ENCODE data around the gene PLOD2. TPM values are rescaled to one million over a fixed set of nuclear protein-coding genes. Genes with fewer than 3 reads are reported as not detected.

PLOD2 gene
- total RNA-seq, 1 experiment from 2014 or later: 36.6 TPM

DNA sequence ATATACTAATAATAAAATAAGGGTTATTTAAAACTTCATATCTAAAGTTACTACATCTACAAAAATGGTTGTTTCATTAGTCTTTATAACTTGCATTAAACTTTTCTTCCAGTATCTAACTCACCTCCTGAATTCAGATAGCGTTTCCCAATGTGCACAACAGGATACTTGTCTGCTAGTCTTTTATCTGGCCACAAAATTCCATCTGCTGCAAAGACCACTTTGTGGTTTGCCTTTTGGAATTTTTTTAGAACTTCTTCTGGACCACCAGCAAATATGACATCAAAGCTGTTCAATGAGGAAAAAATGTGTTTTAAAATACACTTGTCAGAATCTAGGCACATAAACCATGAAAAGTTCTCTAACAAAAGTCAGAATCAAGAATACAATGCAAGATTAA is 50.8 kb downstream of the PLOD2 start:
- ChIA-PET POLR2A (no interaction called here), CTCF (no interaction called here)
- ATAC-seq (no peak), DNase-seq (ENCODE audit: low spot score) (no peak)
- H3K9me3 Mint-ChIP-seq: peaks cover 22% of the 10 kb centered on the region
- peaks cover 49% of the 10 kb centered on the region for H3K36me3 Mint-ChIP-seq
- H3K4me1 Mint-ChIP-seq: peaks cover 10% of the 10 kb centered on the region
- peak overlapping the region; percentile 54 for H3K27ac Mint-ChIP-seq
- TF ChIP-seq ZNF263 (CRISPR knock-in tag; IDR thresholded peaks at IDR 0.05; ENCODE audit: low read depth) (no peak), ZBTB21 (CRISPR knock-in tag; IDR thresholded peaks at IDR 0.05; ENCODE audit: borderline replicate concordance) (no peak), TEAD4 (CRISPR knock-in tag; IDR thresholded peaks at IDR 0.05) (no peak), ZNF396 (CRISPR knock-in tag; IDR thresholded peaks at IDR 0.05; ENCODE audit: borderline replicate concordance) (no peak), ESRRA (CRISPR knock-in tag; IDR thresholded peaks at IDR 0.05; ENCODE audit: borderline replicate concordance) (no peak), SMAD4 (CRISPR knock-in tag; IDR thresholded peaks at IDR 0.05) (no peak), FOXJ3 (CRISPR knock-in tag; IDR thresholded peaks at IDR 0.05; ENCODE audit: borderline replicate concordance) (no peak), CBFB (CRISPR knock-in tag; IDR thresholded peaks at IDR 0.05; ENCODE audit: low read depth) (no peak), SP1 (CRISPR knock-in tag; conservative IDR thresholded peaks at IDR 0.05) (no peak), ZNF232 (CRISPR knock-in tag; IDR thresholded peaks at IDR 0.05) (no peak)
- TF ChIP-seq, protein P1, sequence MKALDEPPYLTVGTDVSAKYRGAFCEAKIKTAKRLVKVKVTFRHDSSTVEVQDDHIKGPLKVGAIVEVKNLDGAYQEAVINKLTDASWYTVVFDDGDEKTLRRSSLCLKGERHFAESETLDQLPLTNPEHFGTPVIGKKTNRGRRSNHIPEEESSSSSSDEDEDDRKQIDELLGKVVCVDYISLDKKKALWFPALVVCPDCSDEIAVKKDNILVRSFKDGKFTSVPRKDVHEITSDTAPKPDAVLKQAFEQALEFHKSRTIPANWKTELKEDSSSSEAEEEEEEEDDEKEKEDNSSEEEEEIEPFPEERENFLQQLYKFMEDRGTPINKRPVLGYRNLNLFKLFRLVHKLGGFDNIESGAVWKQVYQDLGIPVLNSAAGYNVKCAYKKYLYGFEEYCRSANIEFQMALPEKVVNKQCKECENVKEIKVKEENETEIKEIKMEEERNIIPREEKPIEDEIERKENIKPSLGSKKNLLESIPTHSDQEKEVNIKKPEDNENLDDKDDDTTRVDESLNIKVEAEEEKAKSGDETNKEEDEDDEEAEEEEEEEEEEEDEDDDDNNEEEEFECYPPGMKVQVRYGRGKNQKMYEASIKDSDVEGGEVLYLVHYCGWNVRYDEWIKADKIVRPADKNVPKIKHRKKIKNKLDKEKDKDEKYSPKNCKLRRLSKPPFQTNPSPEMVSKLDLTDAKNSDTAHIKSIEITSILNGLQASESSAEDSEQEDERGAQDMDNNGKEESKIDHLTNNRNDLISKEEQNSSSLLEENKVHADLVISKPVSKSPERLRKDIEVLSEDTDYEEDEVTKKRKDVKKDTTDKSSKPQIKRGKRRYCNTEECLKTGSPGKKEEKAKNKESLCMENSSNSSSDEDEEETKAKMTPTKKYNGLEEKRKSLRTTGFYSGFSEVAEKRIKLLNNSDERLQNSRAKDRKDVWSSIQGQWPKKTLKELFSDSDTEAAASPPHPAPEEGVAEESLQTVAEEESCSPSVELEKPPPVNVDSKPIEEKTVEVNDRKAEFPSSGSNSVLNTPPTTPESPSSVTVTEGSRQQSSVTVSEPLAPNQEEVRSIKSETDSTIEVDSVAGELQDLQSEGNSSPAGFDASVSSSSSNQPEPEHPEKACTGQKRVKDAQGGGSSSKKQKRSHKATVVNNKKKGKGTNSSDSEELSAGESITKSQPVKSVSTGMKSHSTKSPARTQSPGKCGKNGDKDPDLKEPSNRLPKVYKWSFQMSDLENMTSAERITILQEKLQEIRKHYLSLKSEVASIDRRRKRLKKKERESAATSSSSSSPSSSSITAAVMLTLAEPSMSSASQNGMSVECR (CRISPR knock-in tag; IDR thresholded peaks at IDR 0.05; ENCODE audit: borderline replicate concordance): no peak
- TF ChIP-seq, protein P2, sequence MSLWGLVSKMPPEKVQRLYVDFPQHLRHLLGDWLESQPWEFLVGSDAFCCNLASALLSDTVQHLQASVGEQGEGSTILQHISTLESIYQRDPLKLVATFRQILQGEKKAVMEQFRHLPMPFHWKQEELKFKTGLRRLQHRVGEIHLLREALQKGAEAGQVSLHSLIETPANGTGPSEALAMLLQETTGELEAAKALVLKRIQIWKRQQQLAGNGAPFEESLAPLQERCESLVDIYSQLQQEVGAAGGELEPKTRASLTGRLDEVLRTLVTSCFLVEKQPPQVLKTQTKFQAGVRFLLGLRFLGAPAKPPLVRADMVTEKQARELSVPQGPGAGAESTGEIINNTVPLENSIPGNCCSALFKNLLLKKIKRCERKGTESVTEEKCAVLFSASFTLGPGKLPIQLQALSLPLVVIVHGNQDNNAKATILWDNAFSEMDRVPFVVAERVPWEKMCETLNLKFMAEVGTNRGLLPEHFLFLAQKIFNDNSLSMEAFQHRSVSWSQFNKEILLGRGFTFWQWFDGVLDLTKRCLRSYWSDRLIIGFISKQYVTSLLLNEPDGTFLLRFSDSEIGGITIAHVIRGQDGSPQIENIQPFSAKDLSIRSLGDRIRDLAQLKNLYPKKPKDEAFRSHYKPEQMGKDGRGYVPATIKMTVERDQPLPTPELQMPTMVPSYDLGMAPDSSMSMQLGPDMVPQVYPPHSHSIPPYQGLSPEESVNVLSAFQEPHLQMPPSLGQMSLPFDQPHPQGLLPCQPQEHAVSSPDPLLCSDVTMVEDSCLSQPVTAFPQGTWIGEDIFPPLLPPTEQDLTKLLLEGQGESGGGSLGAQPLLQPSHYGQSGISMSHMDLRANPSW (CRISPR knock-in tag; conservative IDR thresholded peaks at IDR 0.05; ENCODE audit: low read depth): no peak
- TF ChIP-seq, protein P3, sequence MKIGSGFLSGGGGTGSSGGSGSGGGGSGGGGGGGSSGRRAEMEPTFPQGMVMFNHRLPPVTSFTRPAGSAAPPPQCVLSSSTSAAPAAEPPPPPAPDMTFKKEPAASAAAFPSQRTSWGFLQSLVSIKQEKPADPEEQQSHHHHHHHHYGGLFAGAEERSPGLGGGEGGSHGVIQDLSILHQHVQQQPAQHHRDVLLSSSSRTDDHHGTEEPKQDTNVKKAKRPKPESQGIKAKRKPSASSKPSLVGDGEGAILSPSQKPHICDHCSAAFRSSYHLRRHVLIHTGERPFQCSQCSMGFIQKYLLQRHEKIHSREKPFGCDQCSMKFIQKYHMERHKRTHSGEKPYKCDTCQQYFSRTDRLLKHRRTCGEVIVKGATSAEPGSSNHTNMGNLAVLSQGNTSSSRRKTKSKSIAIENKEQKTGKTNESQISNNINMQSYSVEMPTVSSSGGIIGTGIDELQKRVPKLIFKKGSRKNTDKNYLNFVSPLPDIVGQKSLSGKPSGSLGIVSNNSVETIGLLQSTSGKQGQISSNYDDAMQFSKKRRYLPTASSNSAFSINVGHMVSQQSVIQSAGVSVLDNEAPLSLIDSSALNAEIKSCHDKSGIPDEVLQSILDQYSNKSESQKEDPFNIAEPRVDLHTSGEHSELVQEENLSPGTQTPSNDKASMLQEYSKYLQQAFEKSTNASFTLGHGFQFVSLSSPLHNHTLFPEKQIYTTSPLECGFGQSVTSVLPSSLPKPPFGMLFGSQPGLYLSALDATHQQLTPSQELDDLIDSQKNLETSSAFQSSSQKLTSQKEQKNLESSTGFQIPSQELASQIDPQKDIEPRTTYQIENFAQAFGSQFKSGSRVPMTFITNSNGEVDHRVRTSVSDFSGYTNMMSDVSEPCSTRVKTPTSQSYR (CRISPR knock-in tag; IDR thresholded peaks at IDR 0.05): no peak
- H3K4me3 Mint-ChIP-seq: no peak overlapping the region
- H3K27me3 Mint-ChIP-seq (ENCODE audit: low read depth): no peaks in the 10 kb centered on the region

DNA sequence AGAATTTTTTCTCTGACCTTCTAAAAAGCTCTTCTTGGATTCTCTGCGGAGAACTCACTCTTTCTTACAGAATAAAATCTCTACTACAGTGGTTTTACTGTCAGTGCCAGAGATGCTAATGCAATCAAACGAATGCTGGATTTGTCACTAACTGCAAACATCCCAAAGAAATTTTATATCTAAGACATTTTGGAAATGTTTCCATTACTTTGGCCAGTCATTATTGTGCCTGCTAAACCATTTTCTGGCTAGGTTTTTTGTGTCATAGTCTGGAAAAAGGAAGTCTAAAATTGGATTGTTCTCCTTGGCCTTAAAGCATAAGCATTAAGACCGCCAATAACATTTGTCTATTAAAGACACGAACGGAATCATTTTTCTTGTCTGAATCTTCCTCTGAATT is 54.0 kb downstream of the PLOD2 start:
- ATAC-seq: no peak
- Mint-ChIP-seq H3K27me3 (ENCODE audit: low read depth) (no peaks in the 10 kb centered on the region), H3K36me3 (peaks cover 25% of the 10 kb centered on the region), H3K4me3 (no peak overlapping the region), H3K27ac (no peak overlapping the region), H3K9me3 (no peaks in the 10 kb centered on the region), H3K4me1 (peaks cover 32% of the 10 kb centered on the region)
- ChIA-PET POLR2A (no interaction called here), CTCF (no interaction called here)
- DNase-seq (ENCODE audit: low spot score): no peak
- TF ChIP-seq RELA (CRISPR knock-in tag; IDR thresholded peaks at IDR 0.05; ENCODE audit: borderline replicate concordance): no peak
- TF ChIP-seq KAT7 (CRISPR knock-in tag; IDR thresholded peaks at IDR 0.05; ENCODE audit: borderline replicate concordance): no peak
- TF ChIP-seq FOXJ3 (CRISPR knock-in tag; IDR thresholded peaks at IDR 0.05; ENCODE audit: borderline replicate concordance): no peak
- TF ChIP-seq ZNF232 (CRISPR knock-in tag; IDR thresholded peaks at IDR 0.05): no peak
- TF ChIP-seq SP1 (CRISPR knock-in tag; conservative IDR thresholded peaks at IDR 0.05): no peak
- no peak for TF ChIP-seq ZNF219 (CRISPR knock-in tag; IDR thresholded peaks at IDR 0.05; ENCODE audit: borderline replicate concordance)
- TF ChIP-seq, protein P4, sequence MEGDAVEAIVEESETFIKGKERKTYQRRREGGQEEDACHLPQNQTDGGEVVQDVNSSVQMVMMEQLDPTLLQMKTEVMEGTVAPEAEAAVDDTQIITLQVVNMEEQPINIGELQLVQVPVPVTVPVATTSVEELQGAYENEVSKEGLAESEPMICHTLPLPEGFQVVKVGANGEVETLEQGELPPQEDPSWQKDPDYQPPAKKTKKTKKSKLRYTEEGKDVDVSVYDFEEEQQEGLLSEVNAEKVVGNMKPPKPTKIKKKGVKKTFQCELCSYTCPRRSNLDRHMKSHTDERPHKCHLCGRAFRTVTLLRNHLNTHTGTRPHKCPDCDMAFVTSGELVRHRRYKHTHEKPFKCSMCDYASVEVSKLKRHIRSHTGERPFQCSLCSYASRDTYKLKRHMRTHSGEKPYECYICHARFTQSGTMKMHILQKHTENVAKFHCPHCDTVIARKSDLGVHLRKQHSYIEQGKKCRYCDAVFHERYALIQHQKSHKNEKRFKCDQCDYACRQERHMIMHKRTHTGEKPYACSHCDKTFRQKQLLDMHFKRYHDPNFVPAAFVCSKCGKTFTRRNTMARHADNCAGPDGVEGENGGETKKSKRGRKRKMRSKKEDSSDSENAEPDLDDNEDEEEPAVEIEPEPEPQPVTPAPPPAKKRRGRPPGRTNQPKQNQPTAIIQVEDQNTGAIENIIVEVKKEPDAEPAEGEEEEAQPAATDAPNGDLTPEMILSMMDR (IDR thresholded peaks at IDR 0.05): no peak
- TF ChIP-seq NR1H2 (CRISPR knock-in tag; IDR thresholded peaks at IDR 0.05): no peak
- TF ChIP-seq TP53 (CRISPR knock-in tag; IDR thresholded peaks at IDR 0.05): no peak
- TF ChIP-seq, protein P5, sequence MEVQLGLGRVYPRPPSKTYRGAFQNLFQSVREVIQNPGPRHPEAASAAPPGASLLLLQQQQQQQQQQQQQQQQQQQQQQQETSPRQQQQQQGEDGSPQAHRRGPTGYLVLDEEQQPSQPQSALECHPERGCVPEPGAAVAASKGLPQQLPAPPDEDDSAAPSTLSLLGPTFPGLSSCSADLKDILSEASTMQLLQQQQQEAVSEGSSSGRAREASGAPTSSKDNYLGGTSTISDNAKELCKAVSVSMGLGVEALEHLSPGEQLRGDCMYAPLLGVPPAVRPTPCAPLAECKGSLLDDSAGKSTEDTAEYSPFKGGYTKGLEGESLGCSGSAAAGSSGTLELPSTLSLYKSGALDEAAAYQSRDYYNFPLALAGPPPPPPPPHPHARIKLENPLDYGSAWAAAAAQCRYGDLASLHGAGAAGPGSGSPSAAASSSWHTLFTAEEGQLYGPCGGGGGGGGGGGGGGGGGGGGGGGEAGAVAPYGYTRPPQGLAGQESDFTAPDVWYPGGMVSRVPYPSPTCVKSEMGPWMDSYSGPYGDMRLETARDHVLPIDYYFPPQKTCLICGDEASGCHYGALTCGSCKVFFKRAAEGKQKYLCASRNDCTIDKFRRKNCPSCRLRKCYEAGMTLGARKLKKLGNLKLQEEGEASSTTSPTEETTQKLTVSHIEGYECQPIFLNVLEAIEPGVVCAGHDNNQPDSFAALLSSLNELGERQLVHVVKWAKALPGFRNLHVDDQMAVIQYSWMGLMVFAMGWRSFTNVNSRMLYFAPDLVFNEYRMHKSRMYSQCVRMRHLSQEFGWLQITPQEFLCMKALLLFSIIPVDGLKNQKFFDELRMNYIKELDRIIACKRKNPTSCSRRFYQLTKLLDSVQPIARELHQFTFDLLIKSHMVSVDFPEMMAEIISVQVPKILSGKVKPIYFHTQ (CRISPR knock-in tag; IDR thresholded peaks at IDR 0.05): no peak
- no peak for TF ChIP-seq ZNF121 (CRISPR knock-in tag; IDR thresholded peaks at IDR 0.05)
